Osteocyte (in vitro differentiated cells): ENCODE data around the gene MYL3. TPM values are rescaled to one million over a fixed set of nuclear protein-coding genes. Genes with fewer than 3 reads are reported as not detected.
A peak's percentile ranks its signal among the peaks of the same experiment; 100 is the strongest.

Experiments used
- DNase-seq: peaks from one replicate; pipeline ENCODE4 v3.0.0; 2021; ENCODE audit warnings: mixed read lengths; ENCODE audit not compliant: unreplicated experiment; ENCODE audit errors: extremely low spot score
- H3K27ac Mint-ChIP-seq: one replicate; pipeline ENCODE4 v1.8.0; 2021; ENCODE audit warnings: mild to moderate bottlenecking, mixed read lengths; ENCODE audit not compliant: unreplicated experiment
- H3K27me3 Mint-ChIP-seq: one replicate; pipeline ENCODE4 v1.8.0; 2021; ENCODE audit warnings: mixed read lengths; ENCODE audit not compliant: unreplicated experiment
- H3K36me3 Mint-ChIP-seq: one replicate; pipeline ENCODE4 v1.8.0; 2021; ENCODE audit warnings: mixed read lengths; ENCODE audit not compliant: unreplicated experiment
- H3K4me1 Mint-ChIP-seq: one replicate; pipeline ENCODE4 v1.8.0; 2021; ENCODE audit warnings: mixed read lengths; ENCODE audit not compliant: unreplicated experiment
- H3K4me3 Mint-ChIP-seq: one replicate; pipeline ENCODE4 v1.8.0; 2021; ENCODE audit warnings: mild to moderate bottlenecking, moderate library complexity, mixed read lengths; ENCODE audit not compliant: unreplicated experiment
- H3K9me3 Mint-ChIP-seq: one replicate; pipeline ENCODE4 v1.8.0; 2021; ENCODE audit warnings: mixed read lengths; ENCODE audit not compliant: unreplicated experiment
- CTCF ChIP-seq: fragments of 200-600 bp; sonication (generic); IDR thresholded peaks from 2 replicates; pipeline ENCODE4 v1.5.0; 2021; ENCODE audit warnings: antibody characterized with exemption, mild to moderate bottlenecking, moderate library complexity
- total RNA-seq: library from RNA; stranded (reverse); gene quantifications from 2 replicates; pipeline ENCODE4 v1.2.1, GENCODE V29; 2021

Gene MYL3
- total RNA-seq, 1 donor from 2014 or later, result 1.6 TPM

GRCh38 chr3:46846624-46847542 is 16.4 kb downstream of the MYL3 start:
- H3K27me3 Mint-ChIP-seq, result peaks cover 6% of the 10 kb centered on the region
- peak overlapping the region; percentile 60 for H3K27ac Mint-ChIP-seq
- peaks cover 1% of the 10 kb centered on the region for H3K36me3 Mint-ChIP-seq
- no peak overlapping the region for H3K4me3 Mint-ChIP-seq
- H3K9me3 Mint-ChIP-seq, result peaks cover 18% of the 10 kb centered on the region
- no peak for DNase-seq
- TF ChIP-seq CTCF, result no peak
- H3K4me1 Mint-ChIP-seq, result peaks cover 45% of the 10 kb centered on the region

- peaks cover 45% of the 10 kb centered on the region for H3K4me1 Mint-ChIP-seq
- H3K27ac Mint-ChIP-seq, result peak overlapping the region; percentile 60
- H3K4me3 Mint-ChIP-seq, result peak overlapping the region; percentile 22
- H3K27me3 Mint-ChIP-seq, result peaks cover 12% of the 10 kb centered on the region
- peaks cover 25% of the 10 kb centered on the region for H3K9me3 Mint-ChIP-seq
- TF ChIP-seq CTCF, result peak; percentile 68
- peak; percentile 93 for DNase-seq
- peaks cover 6% of the 10 kb centered on the region for H3K36me3 Mint-ChIP-seq
Observed at GRCh38 chr3:46845860-46846623, 17.2 kb downstream of the MYL3 start.

GRCh38 chr3:46845397-46845859 is 17.8 kb downstream of the MYL3 start:
- Mint-ChIP-seq H3K27me3 (peaks cover 13% of the 10 kb centered on the region), H3K36me3 (peaks cover 6% of the 10 kb centered on the region), H3K4me1 (peaks cover 45% of the 10 kb centered on the region), H3K9me3 (peaks cover 31% of the 10 kb centered on the region), H3K27ac (peak overlapping the region; percentile 84), H3K4me3 (peak overlapping the region; percentile 65)
- peak; percentile 98 for DNase-seq
- TF ChIP-seq CTCF, result no peak

- TF ChIP-seq CTCF, result no peak
- peaks cover 34% of the 10 kb centered on the region for H3K9me3 Mint-ChIP-seq
- peaks cover 14% of the 10 kb centered on the region for H3K27me3 Mint-ChIP-seq
Observed at GRCh38 chr3:46844881-46845312, 18.3 kb downstream of the MYL3 start.

More at GRCh38 chr3:46844881-46845312, 18.3 kb downstream of the MYL3 start:
- H3K4me3 Mint-ChIP-seq, result peak overlapping the region; percentile 65
- peaks cover 6% of the 10 kb centered on the region for H3K36me3 Mint-ChIP-seq
- DNase-seq, result no peak
- peaks cover 45% of the 10 kb centered on the region for H3K4me1 Mint-ChIP-seq
- H3K27ac Mint-ChIP-seq, result peak overlapping the region; percentile 84
